ENCODE measurements around the gene TVP23C. TPM values are rescaled to one million over a fixed set of nuclear protein-coding genes. Genes with fewer than 3 reads are reported as not detected.
"Not testable (repeated sequence)": the region's sequence is repeated elsewhere in the genome, so short reads cannot be mapped to it uniquely, and the experiment has no call there.

Gene TVP23C
- 10 to 100 TPM in 5 of 6 experiments, 1 to 10 TPM in 1; 9.3 to 14.9 (median 12.4) TPM for total RNA-seq (2021; fragmentation: NEBNext Ultra II Directional; extraction: Animal tissue kit (Norgen Biotek cat#: 25700))
- long read RNA-seq, partial matches to known transcripts: 1 of 11 reads
- long read RNA-seq, other reads (novel, unspliced or antisense): 7 of 11 reads

- peak within 1 kb of the TSS; percentile 95 for H3K27ac Mint-ChIP-seq
- peaks cover 14% of the 10 kb centered on the region for H3K4me1 Mint-ChIP-seq (ENCODE audit: low read depth)
- H3K4me3 Mint-ChIP-seq: peak within 1 kb of the TSS; percentile 95
- H3K36me3 Mint-ChIP-seq (ENCODE audit: low read depth); H3K9me3 Mint-ChIP-seq; H3K27me3 Mint-ChIP-seq (ENCODE audit: insufficient read depth): not testable (repeated sequence)
- peak; percentile 60 for DNase-seq
Observed at GRCh38 chr17:15563375-15563857, at the start of gene TVP23C. TSS of gene TVP23C (minus strand) at chr17:15563483. CDS start at chr17:15563448, 35 bp downstream.

- H3K27me3 Mint-ChIP-seq (ENCODE audit: insufficient read depth); H3K4me1 Mint-ChIP-seq (ENCODE audit: low read depth); H3K27ac Mint-ChIP-seq; H3K36me3 Mint-ChIP-seq (ENCODE audit: low read depth); H3K4me3 Mint-ChIP-seq; DNase-seq; H3K9me3 Mint-ChIP-seq: not testable (repeated sequence)
Observed at GRCh38 chr17:15592960-15593359, 29.7 kb upstream of the TVP23C start.

- not testable (repeated sequence) for H3K27me3 Mint-ChIP-seq (ENCODE audit: insufficient read depth); H3K27ac Mint-ChIP-seq; H3K4me1 Mint-ChIP-seq (ENCODE audit: low read depth); H3K36me3 Mint-ChIP-seq (ENCODE audit: low read depth); H3K9me3 Mint-ChIP-seq; H3K4me3 Mint-ChIP-seq; DNase-seq
Observed at GRCh38 chr17:15591986-15592385, 28.7 kb upstream of the TVP23C start.

GRCh38 chr17:15590844-15591243 lies 27.6 kb upstream of the TVP23C start:
- not testable (repeated sequence) for H3K27ac Mint-ChIP-seq; H3K4me1 Mint-ChIP-seq (ENCODE audit: low read depth); H3K36me3 Mint-ChIP-seq (ENCODE audit: low read depth); H3K27me3 Mint-ChIP-seq (ENCODE audit: insufficient read depth); H3K9me3 Mint-ChIP-seq; DNase-seq; H3K4me3 Mint-ChIP-seq

- DNase-seq, H3K27ac Mint-ChIP-seq: not testable (repeated sequence)
Observed at GRCh38 chr17:15589544-15590536, 26.6 kb upstream of the TVP23C start.

GRCh38 chr17:15588017-15588416 lies 24.7 kb upstream of the TVP23C start:
- H3K27ac Mint-ChIP-seq; DNase-seq; H3K36me3 Mint-ChIP-seq (ENCODE audit: low read depth); H3K27me3 Mint-ChIP-seq (ENCODE audit: insufficient read depth); H3K4me1 Mint-ChIP-seq (ENCODE audit: low read depth); H3K4me3 Mint-ChIP-seq; H3K9me3 Mint-ChIP-seq: not testable (repeated sequence)

More at GRCh38 chr17:15589544-15590536, 26.6 kb upstream of the TVP23C start:
- not testable (repeated sequence) for H3K36me3 Mint-ChIP-seq (ENCODE audit: low read depth); H3K4me3 Mint-ChIP-seq; H3K9me3 Mint-ChIP-seq; H3K27me3 Mint-ChIP-seq (ENCODE audit: insufficient read depth); H3K4me1 Mint-ChIP-seq (ENCODE audit: low read depth)

- not testable (repeated sequence) for DNase-seq; H3K4me3 Mint-ChIP-seq; H3K4me1 Mint-ChIP-seq (ENCODE audit: low read depth); H3K27me3 Mint-ChIP-seq (ENCODE audit: insufficient read depth); H3K9me3 Mint-ChIP-seq; H3K36me3 Mint-ChIP-seq (ENCODE audit: low read depth); H3K27ac Mint-ChIP-seq
Observed at GRCh38 chr17:15583313-15583712, 20.0 kb upstream of the TVP23C start.

GRCh38 chr17:15581462-15581861 lies 18.2 kb upstream of the TVP23C start:
- not testable (repeated sequence) for H3K36me3 Mint-ChIP-seq (ENCODE audit: low read depth)

GRCh38 chr17:15576848-15577247 lies 13.6 kb upstream of the TVP23C start:
- not testable (repeated sequence) for H3K9me3 Mint-ChIP-seq; H3K4me1 Mint-ChIP-seq (ENCODE audit: low read depth); H3K27me3 Mint-ChIP-seq (ENCODE audit: insufficient read depth); H3K36me3 Mint-ChIP-seq (ENCODE audit: low read depth); DNase-seq; H3K4me3 Mint-ChIP-seq; H3K27ac Mint-ChIP-seq

More at GRCh38 chr17:15581462-15581861, 18.2 kb upstream of the TVP23C start:
- not testable (repeated sequence) for H3K4me1 Mint-ChIP-seq (ENCODE audit: low read depth); H3K4me3 Mint-ChIP-seq; H3K9me3 Mint-ChIP-seq; H3K27me3 Mint-ChIP-seq (ENCODE audit: insufficient read depth); H3K27ac Mint-ChIP-seq; DNase-seq

- H3K9me3 Mint-ChIP-seq; H3K36me3 Mint-ChIP-seq (ENCODE audit: low read depth); H3K27ac Mint-ChIP-seq; H3K4me1 Mint-ChIP-seq (ENCODE audit: low read depth); H3K4me3 Mint-ChIP-seq; DNase-seq; H3K27me3 Mint-ChIP-seq (ENCODE audit: insufficient read depth): not testable (repeated sequence)
Observed at GRCh38 chr17:15574660-15575059, 11.4 kb upstream of the TVP23C start.

GRCh38 chr17:15573870-15574269 lies 10.6 kb upstream of the TVP23C start:
- not testable (repeated sequence) for DNase-seq

GRCh38 chr17:15562613-15563374 lies 489 bp downstream of the TVP23C start:
- Mint-ChIP-seq H3K4me1 (ENCODE audit: low read depth) (peaks cover 14% of the 10 kb centered on the region), H3K4me3 (peak overlapping the region; percentile 95), H3K27ac (peak overlapping the region; percentile 95)
- not testable (repeated sequence) for H3K27me3 Mint-ChIP-seq (ENCODE audit: insufficient read depth); DNase-seq; H3K36me3 Mint-ChIP-seq (ENCODE audit: low read depth); H3K9me3 Mint-ChIP-seq

More at GRCh38 chr17:15573870-15574269, 10.6 kb upstream of the TVP23C start:
- not testable (repeated sequence) for H3K27me3 Mint-ChIP-seq (ENCODE audit: insufficient read depth); H3K36me3 Mint-ChIP-seq (ENCODE audit: low read depth); H3K4me3 Mint-ChIP-seq; H3K9me3 Mint-ChIP-seq; H3K4me1 Mint-ChIP-seq (ENCODE audit: low read depth); H3K27ac Mint-ChIP-seq

GRCh38 chr17:15561439-15561838 lies 1.8 kb downstream of the TVP23C start:
- not testable (repeated sequence) for H3K4me3 Mint-ChIP-seq; H3K27ac Mint-ChIP-seq; H3K27me3 Mint-ChIP-seq (ENCODE audit: insufficient read depth); H3K9me3 Mint-ChIP-seq; H3K36me3 Mint-ChIP-seq (ENCODE audit: low read depth); DNase-seq
- peaks cover 14% of the 10 kb centered on the region for H3K4me1 Mint-ChIP-seq (ENCODE audit: low read depth)
